ENCODE measurements around the gene MTFP1. TPM values are rescaled to one million over a fixed set of nuclear protein-coding genes. Genes with fewer than 3 reads are reported as not detected.
A peak's percentile ranks its signal among the peaks of the same experiment; 100 is the strongest.

Gene MTFP1
- polyA plus RNA-seq, 1 donor, result 9.9 TPM

DNA sequence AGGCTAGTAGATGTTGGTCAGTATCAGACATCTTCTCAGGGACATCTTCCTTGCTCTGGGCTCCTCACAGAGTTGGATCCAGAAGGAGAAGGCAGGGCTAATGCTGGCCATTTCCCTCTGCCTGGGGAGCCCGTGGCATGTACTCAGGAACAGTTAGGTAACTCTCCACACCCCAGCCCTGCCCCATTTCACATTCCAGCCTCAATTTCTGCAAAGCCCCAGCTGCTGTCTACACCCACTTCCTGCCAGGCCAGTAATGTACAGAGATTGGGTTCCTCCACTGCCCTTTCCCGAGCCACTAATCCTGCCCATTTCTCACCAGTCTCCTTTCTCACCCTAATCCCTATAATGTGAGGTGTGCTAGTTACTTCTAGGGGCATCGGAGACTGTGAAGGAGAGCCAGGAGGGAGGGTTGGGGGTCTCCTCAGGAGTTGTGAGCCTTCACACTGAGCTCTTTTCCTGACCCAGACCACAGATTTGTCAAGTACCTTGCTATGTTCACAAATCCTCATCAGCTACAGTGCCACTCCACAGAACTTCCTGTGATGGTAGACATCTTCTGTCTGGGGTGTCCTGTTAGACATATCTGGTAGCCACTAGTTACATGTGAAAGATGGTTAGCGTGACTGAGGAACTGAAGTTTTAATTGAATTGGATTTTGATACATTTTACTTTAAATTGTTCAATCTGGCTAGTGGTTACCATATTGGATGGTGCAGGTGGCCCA lies 47.6 kb downstream of the MTFP1 start:
- Histone ChIP-seq H3K9me3 (ENCODE audit: control insufficient read depth, low read depth, low read length) (no peaks in the 10 kb centered on the region), H3K4me3 (ENCODE audit: low read length) (no peak overlapping the region), H3K27ac (ENCODE audit: low read length) (no peak overlapping the region), H3K36me3 (ENCODE audit: control insufficient read depth, insufficient read depth, low read length) (no peaks in the 10 kb centered on the region), H3K27me3 (ENCODE audit: control insufficient read depth, insufficient read depth, low read length) (peaks cover 4% of the 10 kb centered on the region), H3K4me1 (ENCODE audit: control insufficient read depth, insufficient read depth, low read length) (no peaks in the 10 kb centered on the region)
- WGBS (ENCODE audit: insufficient coverage, low lambda C conversion rate), result no CpG with 5 or more reads among the region's 4 CpGs
- no peak for DNase-seq

DNA sequence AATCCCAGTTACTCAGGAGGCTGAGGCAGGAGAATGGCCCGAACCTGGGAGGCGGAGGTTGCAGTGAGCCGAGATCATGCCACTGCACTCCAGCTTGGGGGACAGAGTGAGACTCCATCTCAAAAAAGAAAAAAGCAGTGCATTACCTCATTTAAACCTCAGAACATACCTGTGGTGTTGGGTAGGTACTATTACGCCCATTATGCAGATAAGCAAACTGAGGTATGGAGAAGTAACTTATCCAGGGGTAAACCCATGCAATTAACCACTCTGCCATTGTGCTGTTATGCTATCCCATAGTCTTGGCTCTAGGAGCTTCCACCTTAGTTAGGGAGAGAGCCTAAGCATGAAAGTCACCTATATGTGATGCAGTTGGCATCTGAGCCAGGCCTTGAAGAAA lies 48.6 kb downstream of the MTFP1 start:
- DNase-seq, result no peak
- WGBS (ENCODE audit: insufficient coverage, low lambda C conversion rate), result no CpG with 5 or more reads among the region's 4 CpGs
- Histone ChIP-seq H3K4me1 (ENCODE audit: control insufficient read depth, insufficient read depth, low read length) (no peaks in the 10 kb centered on the region), H3K36me3 (ENCODE audit: control insufficient read depth, insufficient read depth, low read length) (no peaks in the 10 kb centered on the region), H3K27me3 (ENCODE audit: control insufficient read depth, insufficient read depth, low read length) (peaks cover 4% of the 10 kb centered on the region), H3K9me3 (ENCODE audit: control insufficient read depth, low read depth, low read length) (no peaks in the 10 kb centered on the region), H3K27ac (ENCODE audit: low read length) (no peak overlapping the region), H3K4me3 (ENCODE audit: low read length) (no peak overlapping the region)

DNA sequence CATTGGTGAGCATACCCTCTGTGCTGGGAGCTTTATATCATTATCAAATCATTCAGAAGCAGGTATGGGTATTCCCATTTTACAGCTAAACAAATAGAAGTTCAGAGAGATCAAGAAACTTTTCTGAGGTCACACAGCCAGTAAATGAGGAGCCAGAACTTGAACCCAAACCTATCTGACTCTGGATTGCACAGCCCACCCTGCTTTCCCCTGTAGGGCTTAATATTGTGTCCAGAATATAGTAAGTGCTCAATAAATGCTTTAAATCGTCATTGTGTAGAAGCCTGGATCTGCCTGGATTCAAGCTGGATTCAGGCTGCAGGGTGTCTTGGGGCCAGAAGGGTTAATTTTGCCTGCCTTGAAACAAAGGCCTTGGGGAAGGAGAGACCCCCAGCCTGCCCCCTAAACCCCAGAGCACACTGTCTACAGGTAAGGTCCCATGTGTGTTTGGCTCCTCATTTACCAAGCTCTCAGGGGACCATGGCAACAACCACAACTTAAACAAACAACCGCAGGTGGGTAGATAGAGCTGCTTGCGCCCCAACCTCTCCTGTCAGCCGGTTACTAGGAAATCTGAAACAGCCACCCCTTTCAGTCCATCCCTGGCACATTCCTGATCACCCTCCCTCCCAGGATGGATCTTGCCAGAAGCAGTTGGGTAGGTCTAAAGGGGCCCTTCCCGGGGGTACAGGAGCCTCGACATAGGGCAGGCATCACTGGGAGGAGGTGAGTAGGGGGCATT lies 49.3 kb downstream of the MTFP1 start:
- no peaks in the 10 kb centered on the region for H3K9me3 ChIP-seq (ENCODE audit: control insufficient read depth, low read depth, low read length)
- no peak overlapping the region for H3K4me3 ChIP-seq (ENCODE audit: low read length)
- DNase-seq, result peak in 1 of 2 donors; percentile 65
- no peak overlapping the region for H3K27ac ChIP-seq (ENCODE audit: low read length)
- no peaks in the 10 kb centered on the region for H3K36me3 ChIP-seq (ENCODE audit: control insufficient read depth, insufficient read depth, low read length)
- no peaks in the 10 kb centered on the region for H3K4me1 ChIP-seq (ENCODE audit: control insufficient read depth, insufficient read depth, low read length)
- peaks cover 4% of the 10 kb centered on the region for H3K27me3 ChIP-seq (ENCODE audit: control insufficient read depth, insufficient read depth, low read length)
- 0% methylated on average over 2 of the region's 6 CpGs for WGBS (ENCODE audit: insufficient coverage, low lambda C conversion rate)

Other genes with a start within 250 kb of the MTFP1 start
- 27.6 TPM for gene LIF, start 179.0 kb upstream of the MTFP1 start, polyA plus RNA-seq
- 0.52 TPM for gene OSM, start 158.9 kb upstream of the MTFP1 start, polyA plus RNA-seq
- 7.0 TPM for gene CASTOR1, start 136.3 kb upstream of the MTFP1 start, polyA plus RNA-seq
- 16.9 TPM for gene TBC1D10A, start 98.8 kb upstream of the MTFP1 start, polyA plus RNA-seq
- 87.1 TPM for gene SF3A1, start 68.9 kb upstream of the MTFP1 start, polyA plus RNA-seq
- gene CCDC157, start 68.8 kb upstream of the MTFP1 start, polyA plus RNA-seq, result 3.1 TPM
- gene RNF215, start 38.4 kb upstream of the MTFP1 start, polyA plus RNA-seq, result 17.0 TPM
- 27.5 TPM for gene SEC14L2, start 28.8 kb upstream of the MTFP1 start, polyA plus RNA-seq
- gene SEC14L3, start 46.2 kb downstream of the MTFP1 start, polyA plus RNA-seq, result 0.06 TPM
- gene SEC14L4, start 79.9 kb downstream of the MTFP1 start, polyA plus RNA-seq, result 0.19 TPM
- 1.2 TPM for gene SEC14L6, start 121.0 kb downstream of the MTFP1 start, polyA plus RNA-seq
- 19.5 TPM for gene GAL3ST1, start 148.9 kb downstream of the MTFP1 start, polyA plus RNA-seq
- gene PES1, start 166.1 kb downstream of the MTFP1 start, polyA plus RNA-seq, result 58.6 TPM
- 44.6 TPM for gene TCN2, start 181.4 kb downstream of the MTFP1 start, polyA plus RNA-seq
- gene SLC35E4, start 210.0 kb downstream of the MTFP1 start, polyA plus RNA-seq, result 1.2 TPM
- 11.3 TPM for gene DUSP18, start 242.1 kb downstream of the MTFP1 start, polyA plus RNA-seq